ENCODE measurements around the gene PILRA. TPM values are rescaled to one million over a fixed set of nuclear protein-coding genes. Genes with fewer than 3 reads are reported as not detected.

The PILRA gene
- total and polyA plus RNA-seq, 10 of the 15 experiments (the other 5 are each of a cell fraction or from before 2014, with no cell fraction given): 6.6 to 43.3 (median 11.5) TPM

- SMC1A ChIA-PET (ENCODE audit: uncharacterized antibody, unreplicated experiment): interaction anchor here (0.6 to 1.0 kb wide), 3 partner anchors 22 to 222 kb away, joined by 3 to 5 read pairs (median 3); partner anchors contain the start of gene LAMTOR4
- RAD21 ChIA-PET (ENCODE audit: unreplicated experiment): interaction anchor here (4.1 kb wide), 1 partner anchor 37 kb away, joined by 25 read pairs; no protein-coding TSS in a partner anchor
- no peak for FAIRE-seq
- intact Hi-C loops (cut with micrococcal nuclease; ENCODE audit: unreplicated experiment): no loop called here
- in situ Hi-C loops (cut with MboI): no loop called here
- DNase-seq (ENCODE audit: low read depth, low spot score): no peak
- CTCF ChIA-PET: interaction anchor here (1.1 to 10.0 kb wide), 3 partner anchors 17 to 45 kb away, joined by 3 to 134 read pairs (median 5); no protein-coding TSS in a partner anchor
- Histone ChIP-seq H3K9me3 (replicated peaks; ENCODE audit: control insufficient read depth, insufficient read depth, low read length) (no peaks in the 10 kb centered on the region), H3K79me2 (ENCODE audit: control insufficient read depth, insufficient read depth, low read length) (peaks cover 13% of the 10 kb centered on the region), H3K4me1 (ENCODE audit: control insufficient read depth, insufficient read depth, low read length) (peaks cover 64% of the 10 kb centered on the region), H3K4me3 (no peak overlapping the region), H4K20me1 (ENCODE audit: control insufficient read depth, insufficient read depth) (no peaks in the 10 kb centered on the region), H3K27ac (ENCODE audit: control insufficient read depth, insufficient read depth) (no peak overlapping the region), H3K27me3 (replicated peaks in 1 of 2; ENCODE audit: control insufficient read depth in 2 of 2, insufficient read depth in 2 of 2, low read length in 1 of 2) (no peaks in the 10 kb centered on the region), H3K9ac (ENCODE audit: control insufficient read depth, insufficient read depth, low read length) (no peak overlapping the region), H2AFZ (ENCODE audit: control insufficient read depth, low read depth, low read length) (no peak overlapping the region), H3K36me3 (ENCODE audit: control insufficient read depth in 2 of 2, insufficient read depth in 2 of 2, low read length in 1 of 2) (no peaks in the 10 kb centered on the region), H3K4me2 (ENCODE audit: control insufficient read depth, insufficient read depth) (no peak overlapping the region)
- WGBS (ENCODE audit: insufficient coverage, insufficient replicate concordance, low lambda C conversion rate, missing lambda C conversion rate): 94% methylated on average over 6 of the region's 6 CpGs
- BruUV-seq (replicated peaks): no TSS peak
- ATAC-seq: no peak
- POLR2A ChIA-PET: interaction anchor here (0.6 to 1.0 kb wide), 2 partner anchors 25 to 52 kb away, joined by 4 read pairs; no protein-coding TSS in a partner anchor
- TF ChIP-seq YBX1 (IDR thresholded peaks at IDR 0.05) (no peak), NFXL1 (IDR thresholded peaks at IDR 0.05; ENCODE audit: borderline replicate concordance) (no peak), RCOR1 (conservative IDR thresholded peaks at IDR 0.05; ENCODE audit: low read depth, low read length) (no peak), POU2F2 (IDR thresholded peaks at IDR 0.05; ENCODE audit: borderline replicate concordance, low read depth, low read length) (no peak), BHLHE40 (IDR thresholded peaks at IDR 0.05; ENCODE audit: borderline replicate concordance in 1 of 2, low read depth in 2 of 2, low read length in 1 of 2) (no peak), IKZF2 (IDR thresholded peaks at IDR 0.05) (no peak), MLLT1 (IDR thresholded peaks at IDR 0.05) (no peak), JUND (IDR thresholded peaks at IDR 0.05; ENCODE audit: low read depth, low read length) (no peak), SRF (IDR thresholded peaks at IDR 0.05; ENCODE audit: low read depth in 2 of 2, low read length in 2 of 2) (no peak), CBFB (IDR thresholded peaks at IDR 0.05; ENCODE audit: low read depth) (no peak)
These were observed 2.5 kb upstream of the PILRA start for GRCh38 chr7:100370746-100371145.
